Measurements from ENCODE around the gene ODF2L. TPM values are rescaled to one million over a fixed set of nuclear protein-coding genes. Genes with fewer than 3 reads are reported as not detected.

Gene ODF2L
- total and polyA plus RNA-seq, 2 of the 4 experiments (the other 2 are of a cell fraction), result 10.4 to 12.3 TPM

GRCh38 chr1:86441997-86442396, 45.9 kb upstream of the ODF2L start:
- H2BK5ac ChIP-seq (ENCODE audit: low read depth, low read length, poor library complexity, severe bottlenecking), result no peak overlapping the region
- no peak overlapping the region for H2BK20ac ChIP-seq (ENCODE audit: low read depth, low read length)
- no peak overlapping the region for H3K4ac ChIP-seq (ENCODE audit: low read depth, low read length)
- no peaks in the 10 kb centered on the region for H3K36me3 ChIP-seq (ENCODE audit: control insufficient read depth, insufficient read depth, low read length)
- no peak for DNase-seq
- dilution Hi-C loops (cut with HindIII; ENCODE audit: low sequenced_read_pairs, unreplicated experiment) (no loop called here), intact Hi-C loops (cut with micrococcal nuclease) (no loop called here), in situ Hi-C loops (cut with MboI; ENCODE audit: low sequenced_read_pairs) (no loop called here)
- H3K27ac ChIP-seq (ENCODE audit: insufficient read depth, low read length), result no peak overlapping the region
- H3K4me2 ChIP-seq (ENCODE audit: low read depth, low read length), result no peak overlapping the region
- H4K8ac ChIP-seq (ENCODE audit: low read depth in 2 of 2, low read length in 2 of 2), result no peak overlapping the region
- no peaks in the 10 kb centered on the region for H3K4me1 ChIP-seq (ENCODE audit: control insufficient read depth, insufficient read depth, low read length)
- TF ChIP-seq MXI1 (IDR thresholded peaks at IDR 0.05; ENCODE audit: borderline replicate concordance, low read depth, low read length), result no peak
- TF ChIP-seq, protein P1, sequence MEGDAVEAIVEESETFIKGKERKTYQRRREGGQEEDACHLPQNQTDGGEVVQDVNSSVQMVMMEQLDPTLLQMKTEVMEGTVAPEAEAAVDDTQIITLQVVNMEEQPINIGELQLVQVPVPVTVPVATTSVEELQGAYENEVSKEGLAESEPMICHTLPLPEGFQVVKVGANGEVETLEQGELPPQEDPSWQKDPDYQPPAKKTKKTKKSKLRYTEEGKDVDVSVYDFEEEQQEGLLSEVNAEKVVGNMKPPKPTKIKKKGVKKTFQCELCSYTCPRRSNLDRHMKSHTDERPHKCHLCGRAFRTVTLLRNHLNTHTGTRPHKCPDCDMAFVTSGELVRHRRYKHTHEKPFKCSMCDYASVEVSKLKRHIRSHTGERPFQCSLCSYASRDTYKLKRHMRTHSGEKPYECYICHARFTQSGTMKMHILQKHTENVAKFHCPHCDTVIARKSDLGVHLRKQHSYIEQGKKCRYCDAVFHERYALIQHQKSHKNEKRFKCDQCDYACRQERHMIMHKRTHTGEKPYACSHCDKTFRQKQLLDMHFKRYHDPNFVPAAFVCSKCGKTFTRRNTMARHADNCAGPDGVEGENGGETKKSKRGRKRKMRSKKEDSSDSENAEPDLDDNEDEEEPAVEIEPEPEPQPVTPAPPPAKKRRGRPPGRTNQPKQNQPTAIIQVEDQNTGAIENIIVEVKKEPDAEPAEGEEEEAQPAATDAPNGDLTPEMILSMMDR (conservative IDR thresholded peaks at IDR 0.05; ENCODE audit: low read depth, low read length), result no peak
- no peak for TF ChIP-seq FOS (IDR thresholded peaks at IDR 0.05; ENCODE audit: low read depth, low read length)
- TF ChIP-seq MAZ (IDR thresholded peaks at IDR 0.05; ENCODE audit: borderline replicate concordance, low read depth, low read length), result no peak
- TF ChIP-seq POLR2A (IDR thresholded peaks at IDR 0.05; ENCODE audit: low read depth, low read length), result no peak
- TF ChIP-seq RAD21 (IDR thresholded peaks at IDR 0.05; ENCODE audit: low read length), result no peak
- TF ChIP-seq ELK1 (IDR thresholded peaks at IDR 0.05; ENCODE audit: borderline replicate concordance, low read depth, low read length), result no peak
- no peak for TF ChIP-seq CHD1 (IDR thresholded peaks at IDR 0.05; ENCODE audit: low read depth, low read length)
- no peak for TF ChIP-seq CEBPB (IDR thresholded peaks at IDR 0.05; ENCODE audit: low read depth, low read length)
- no peak for TF ChIP-seq NFE2L2 (IDR thresholded peaks at IDR 0.05; ENCODE audit: low read depth, low read length)
- TF ChIP-seq BHLHE40 (IDR thresholded peaks at IDR 0.05; ENCODE audit: low read depth, low read length), result no peak
- no peak for TF ChIP-seq RCOR1 (IDR thresholded peaks at IDR 0.05; ENCODE audit: insufficient replicate concordance, low read length)
- no peak for TF ChIP-seq SMC3 (IDR thresholded peaks at IDR 0.05; ENCODE audit: low read depth, low read length)
- H2AK9ac ChIP-seq (replicated peaks; ENCODE audit: low read depth, low read length, poor library complexity), result no peak overlapping the region
- no peak overlapping the region for H2AFZ ChIP-seq (replicated peaks; ENCODE audit: low read length, poor library complexity)
- no peak overlapping the region for H4K91ac ChIP-seq (ENCODE audit: insufficient read depth, low read depth, low read length)
- no peak overlapping the region for H3K14ac ChIP-seq (replicated peaks; ENCODE audit: low read depth, low read length)
- no peak overlapping the region for H4K5ac ChIP-seq (ENCODE audit: low read depth, low read length)
- CTCF ChIA-PET, result interaction anchor here (0.7 kb wide), 1 partner anchor 27 kb away, joined by 3 read pairs; the partner anchor contains the start of gene CLCA1
- ATAC-seq (ENCODE audit: low read depth), result no peak
- no TSS peak for BruUV-seq (replicated peaks)
- no peak overlapping the region for H3K18ac ChIP-seq (ENCODE audit: low read depth, low read length)
- no peaks in the 10 kb centered on the region for H4K20me1 ChIP-seq (ENCODE audit: insufficient read depth, low read length)
- no peak overlapping the region for H3K9ac ChIP-seq (ENCODE audit: low read depth, low read length)
- H2AK5ac ChIP-seq (ENCODE audit: low read depth, low read length), result no peak overlapping the region
- H3K9me1 ChIP-seq (ENCODE audit: insufficient read depth, low read length), result no peaks in the 10 kb centered on the region
- no peak overlapping the region for H2BK15ac ChIP-seq (ENCODE audit: low read depth, low read length)
- no peak overlapping the region for H3K23ac ChIP-seq (ENCODE audit: low read depth, low read length)
- H3K9me3 ChIP-seq (ENCODE audit: control insufficient read depth, insufficient read depth, low read length), result no peaks in the 10 kb centered on the region
- no peaks in the 10 kb centered on the region for H3K79me1 ChIP-seq (ENCODE audit: low read depth in 1 of 2, low read length in 2 of 2)
- no peak overlapping the region for H2BK120ac ChIP-seq (ENCODE audit: low read depth, low read length)
- H3K27me3 ChIP-seq (ENCODE audit: control insufficient read depth, insufficient read depth, low read length), result peaks cover 2% of the 10 kb centered on the region
- WGBS, 2 experiments (ENCODE audit: extremely low coverage in 2 of 2, insufficient read length in 1 of 2), result no CpG with 5 or more reads among the region's 1 CpG
- H3K4me3 ChIP-seq (ENCODE audit: insufficient read depth, low read depth, low read length), result no peak overlapping the region
- POLR2A ChIA-PET (ENCODE audit: unreplicated experiment), result no interaction called here
- H3K56ac ChIP-seq (ENCODE audit: extremely low read depth, insufficient read depth, low read length), result no peak overlapping the region

Data from IMR-90 (cell line).